GM19324 (cell line): ENCODE results near the gene ARHGAP30.

Experiments used
- ATAC-seq: cut with Tn5 transposase; IDR thresholded peaks from one replicate; pipeline ENCODE4 v1.9.1; 2021; ENCODE audit warnings: mild to moderate bottlenecking, moderate library complexity; ENCODE audit not compliant: unreplicated experiment, low FRiP score

ARHGAP30 gene

GRCh38 chr1:161091796-161092507 lies 22.3 kb upstream of the ARHGAP30 start:
- no peak for ATAC-seq

GRCh38 chr1:161091093-161091492 lies 21.4 kb upstream of the ARHGAP30 start:
- no peak for ATAC-seq

GRCh38 chr1:161090617-161091016 lies 20.9 kb upstream of the ARHGAP30 start:
- no peak for ATAC-seq

- ATAC-seq, result no peak
These were observed 20.2 kb upstream of the ARHGAP30 start for GRCh38 chr1:161089938-161090337.

- ATAC-seq, result no peak
These were observed 19.7 kb upstream of the ARHGAP30 start, which contains the start of gene NECTIN4 for GRCh38 chr1:161089251-161089924. Gene NECTIN4, minus strand, starts transcription at chr1:161089558. Its CDS starts 262 bp downstream, at chr1:161089296.

GRCh38 chr1:161088587-161089110 lies 19.0 kb upstream of the ARHGAP30 start:
- no peak for ATAC-seq

GRCh38 chr1:161086457-161086856 lies 16.8 kb upstream of the ARHGAP30 start:
- no peak for ATAC-seq

GRCh38 chr1:161085165-161085564 lies 15.5 kb upstream of the ARHGAP30 start:
- no peak for ATAC-seq

- no peak for ATAC-seq
These were observed 14.9 kb upstream of the ARHGAP30 start for GRCh38 chr1:161084597-161084988.

- ATAC-seq, result no peak
These were observed 14.3 kb upstream of the ARHGAP30 start for GRCh38 chr1:161083748-161084596.

- ATAC-seq, result no peak
These were observed 13.5 kb upstream of the ARHGAP30 start for GRCh38 chr1:161082996-161083747.

GRCh38 chr1:161082483-161082882 lies 12.8 kb upstream of the ARHGAP30 start:
- no peak for ATAC-seq

GRCh38 chr1:161081519-161081918 lies 11.8 kb upstream of the ARHGAP30 start:
- no peak for ATAC-seq

GRCh38 chr1:161080441-161081405 lies 11.0 kb upstream of the ARHGAP30 start:
- ATAC-seq, result no peak

GRCh38 chr1:161079436-161080110 lies 9.9 kb upstream of the ARHGAP30 start:
- ATAC-seq, result no peak

GRCh38 chr1:161077426-161077825 lies 7.7 kb upstream of the ARHGAP30 start:
- ATAC-seq, result no peak

- no peak for ATAC-seq
These were observed 6.7 kb upstream of the ARHGAP30 start for GRCh38 chr1:161076410-161076809.

- no peak for ATAC-seq
These were observed 5.1 kb upstream of the ARHGAP30 start for GRCh38 chr1:161074676-161075368.
